Stimulated activated CD8-positive, alpha-beta memory T cell treated with anti-CD3 and anti-CD28 coated beads, Interleukin-4, amount 100 ng/mL, for 1 hour (primary cell): ENCODE data around the gene FSTL5.

Experiments
- DNase-seq, 2 donors: peaks; one replicate each; pipeline ENCODE4 v3.0.0-alpha.2; 2020; ENCODE audit warnings: low read depth in 2 of 2, low spot score in 1 of 2

Gene FSTL5

DNA sequence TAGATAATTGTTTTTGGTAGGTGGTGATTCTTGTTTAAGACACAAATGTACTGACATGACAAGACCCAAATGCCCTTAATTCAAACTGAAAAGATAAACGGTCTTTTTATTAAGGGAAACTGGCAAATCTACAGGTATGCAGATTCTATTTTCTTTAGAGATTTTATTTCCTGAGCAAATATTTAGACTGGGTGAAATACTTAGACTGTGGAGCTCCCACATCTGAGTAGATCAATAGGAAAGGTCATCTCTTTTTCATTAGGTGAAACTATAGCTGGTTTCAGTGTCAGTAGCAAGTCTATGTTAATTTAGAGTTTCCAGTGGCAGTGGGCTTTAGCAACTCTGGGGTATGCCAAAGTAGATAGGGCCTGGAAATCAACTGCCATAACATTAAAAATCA lies 446.7 kb downstream of the FSTL5 start:
- no peak for DNase-seq

DNA sequence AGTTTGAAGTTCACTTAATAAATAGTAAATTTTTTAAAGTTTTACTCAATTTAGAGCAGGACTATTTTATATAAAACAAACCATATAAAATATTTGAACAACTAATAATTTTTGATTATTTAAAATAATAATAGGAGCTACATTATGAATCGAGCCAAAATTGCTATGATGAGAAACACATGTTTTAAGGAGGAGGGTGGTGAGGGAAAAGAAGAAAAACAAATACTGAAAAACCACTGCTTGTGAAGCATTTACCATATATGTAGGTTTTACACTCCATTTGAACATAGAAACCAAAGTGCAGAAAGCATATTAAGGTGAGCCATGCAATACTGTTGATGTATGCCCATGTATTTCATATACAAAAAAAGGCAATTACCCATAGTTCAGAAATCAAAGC lies 448.9 kb downstream of the FSTL5 start:
- no peak for DNase-seq

DNA sequence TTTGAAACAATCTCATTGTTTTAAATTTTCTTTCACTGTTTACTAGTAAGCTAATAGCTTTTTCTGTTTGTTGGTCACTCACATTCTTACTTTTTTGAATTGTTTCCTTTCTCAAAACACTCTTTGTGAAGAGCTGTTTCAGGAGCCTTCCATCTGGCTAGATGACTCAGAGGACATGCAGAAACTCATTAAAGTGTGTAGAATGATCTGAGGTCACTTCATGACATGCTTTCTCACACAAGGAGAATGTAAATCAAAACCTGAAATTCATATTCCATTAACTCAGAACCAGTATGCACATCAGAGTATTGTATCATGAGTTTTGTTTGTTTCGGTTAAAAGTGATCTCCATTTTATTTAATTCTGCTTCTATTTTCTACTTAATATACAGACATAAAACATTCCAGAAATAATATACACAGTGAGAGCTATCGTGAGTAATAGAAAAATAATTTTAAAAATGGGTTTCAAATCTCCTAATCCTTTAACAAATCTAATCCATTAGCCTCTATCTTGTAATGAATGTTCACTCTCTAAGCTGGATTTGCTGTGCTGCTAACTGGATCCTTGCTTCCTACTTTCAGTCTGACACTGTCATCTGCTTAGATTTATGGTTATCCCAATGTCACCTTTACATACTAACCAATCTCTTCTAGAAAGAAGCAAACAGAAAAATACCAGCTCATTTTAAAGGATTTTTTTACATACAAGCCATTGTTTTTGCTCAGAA lies 449.6 kb downstream of the FSTL5 start:
- DNase-seq = no peak

DNA sequence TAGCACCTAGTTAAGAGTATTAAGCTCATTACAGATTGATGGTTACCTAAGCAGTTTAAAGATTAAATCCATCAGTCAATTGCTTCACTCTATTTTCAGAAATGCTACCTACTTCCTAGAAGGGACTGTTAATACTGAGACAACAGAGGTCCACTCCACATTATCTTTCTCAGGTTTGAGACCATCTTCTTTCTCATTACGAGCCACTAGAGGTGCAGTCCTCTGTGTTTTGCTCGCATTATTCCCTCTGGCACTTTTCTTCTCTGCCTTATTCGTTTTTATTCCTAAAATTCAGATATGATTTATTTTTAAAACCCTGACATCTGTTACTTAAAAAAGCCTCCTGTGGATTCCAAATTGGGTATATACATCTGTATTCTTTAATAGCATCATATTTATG lies 459.1 kb downstream of the FSTL5 start:
- DNase-seq = no peak

DNA sequence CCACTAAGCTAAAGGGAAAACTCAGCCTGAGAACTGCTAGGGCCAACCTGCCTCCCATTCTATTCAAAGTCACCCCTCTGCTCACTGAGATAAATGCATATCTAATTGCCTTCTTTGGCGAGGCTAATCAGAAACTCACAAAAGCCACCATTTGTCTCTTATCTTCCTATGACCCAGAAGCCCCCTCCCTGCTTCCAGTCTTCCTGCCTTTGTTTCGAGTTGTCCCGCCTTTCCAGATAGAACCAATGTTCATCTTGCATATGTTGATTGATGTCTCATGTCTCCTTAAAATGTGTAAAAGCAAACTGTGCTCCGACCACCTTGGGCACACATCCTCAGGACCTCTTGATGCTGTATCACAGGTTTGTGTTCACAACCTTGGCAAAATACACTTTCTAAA lies 459.8 kb downstream of the FSTL5 start:
- no peak for DNase-seq

DNA sequence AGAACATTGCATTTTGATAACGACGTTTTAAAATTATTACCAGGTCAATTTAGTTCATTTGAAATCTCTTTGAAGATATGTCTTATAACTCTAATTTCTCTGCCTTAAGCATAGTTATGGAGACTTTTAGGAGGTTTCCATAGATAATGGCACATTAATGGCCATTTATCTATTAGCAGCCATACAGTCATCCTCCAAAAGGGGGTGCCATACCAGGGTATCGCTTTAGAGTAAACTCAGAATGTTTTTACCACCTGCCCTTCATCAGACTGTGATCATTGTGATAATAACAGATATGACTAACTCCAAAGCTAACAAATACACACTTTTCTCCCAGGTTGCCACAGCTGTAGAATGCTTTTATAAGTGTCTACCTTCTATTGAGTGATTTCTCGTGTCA lies 461.5 kb downstream of the FSTL5 start:
- DNase-seq = no peak

DNA sequence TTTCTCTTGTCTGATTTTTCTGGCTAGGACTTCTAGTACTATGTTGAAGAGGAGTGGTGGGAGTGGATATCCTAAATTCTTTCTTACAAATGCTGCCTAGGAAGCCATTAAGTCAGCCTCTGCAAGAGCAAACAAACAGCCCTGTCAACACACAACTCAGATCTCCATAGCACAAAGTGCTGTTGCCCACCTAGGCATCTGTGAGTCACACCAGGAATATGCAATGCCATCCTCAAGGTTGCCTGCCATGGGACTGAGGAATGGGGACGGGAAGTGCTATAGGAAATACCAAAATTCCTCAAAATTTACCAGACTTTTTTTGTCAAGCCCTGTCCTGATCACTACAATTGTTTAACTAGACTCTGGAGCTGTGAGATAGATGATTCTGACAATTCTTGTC lies 466.9 kb downstream of the FSTL5 start:
- no peak for DNase-seq

DNA sequence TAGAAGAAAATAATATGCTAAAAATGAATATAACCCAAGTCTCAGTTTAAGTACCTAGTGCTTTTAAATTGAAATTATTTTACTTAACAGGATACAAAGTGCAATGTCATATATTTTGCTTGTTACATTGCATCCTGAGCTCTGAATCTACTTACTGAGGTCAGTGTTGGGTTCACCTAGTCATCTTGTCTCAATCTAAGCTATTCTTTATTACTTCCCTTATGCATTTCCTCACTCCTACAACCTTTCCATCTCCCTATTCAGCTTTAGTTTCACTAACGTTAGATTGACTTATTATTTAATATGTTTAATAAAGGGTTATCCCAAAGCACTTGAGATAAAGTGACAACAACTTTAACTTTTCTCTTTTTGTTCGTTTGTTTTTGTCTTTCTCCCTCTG lies 483.7 kb downstream of the FSTL5 start:
- no peak for DNase-seq

DNA sequence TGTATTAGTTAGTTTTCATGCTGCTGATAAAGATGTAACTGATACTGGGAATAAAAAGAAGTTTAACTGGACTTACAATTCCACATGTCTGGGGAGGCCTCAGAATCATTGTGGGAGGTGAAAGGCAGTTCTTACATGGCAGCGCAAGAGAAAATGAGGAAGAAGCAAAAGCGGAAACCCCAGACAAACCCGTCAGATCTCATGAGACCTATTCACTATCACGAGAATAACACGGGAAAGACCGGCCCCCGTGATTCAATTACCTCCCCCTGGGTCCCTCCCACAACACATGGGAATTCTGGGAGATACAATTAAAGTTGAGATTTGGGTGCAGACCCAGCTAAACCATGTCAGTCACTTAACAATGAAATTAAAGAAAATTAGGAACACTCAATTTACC lies 499.1 kb downstream of the FSTL5 start:
- no peak for DNase-seq

DNA sequence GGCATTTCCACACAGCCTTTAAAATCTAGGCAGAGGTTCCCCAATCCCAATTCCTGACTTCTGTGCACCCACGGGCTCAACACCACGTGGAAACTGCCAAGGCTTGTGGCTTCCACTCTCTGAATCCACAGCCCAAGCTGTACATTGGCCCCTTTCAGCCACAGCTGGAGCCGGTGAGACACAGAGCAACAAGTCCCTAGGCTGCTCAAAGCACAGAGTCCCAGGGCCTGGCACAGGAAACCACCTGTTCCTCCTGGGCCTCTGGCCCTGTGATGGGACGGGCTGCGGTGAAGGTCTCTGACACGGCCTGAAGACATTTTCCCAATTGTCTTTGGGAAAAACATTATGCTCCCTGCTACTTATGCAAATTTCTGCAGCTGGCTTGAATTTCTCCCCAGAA lies 500.0 kb downstream of the FSTL5 start:
- DNase-seq = no peak

DNA sequence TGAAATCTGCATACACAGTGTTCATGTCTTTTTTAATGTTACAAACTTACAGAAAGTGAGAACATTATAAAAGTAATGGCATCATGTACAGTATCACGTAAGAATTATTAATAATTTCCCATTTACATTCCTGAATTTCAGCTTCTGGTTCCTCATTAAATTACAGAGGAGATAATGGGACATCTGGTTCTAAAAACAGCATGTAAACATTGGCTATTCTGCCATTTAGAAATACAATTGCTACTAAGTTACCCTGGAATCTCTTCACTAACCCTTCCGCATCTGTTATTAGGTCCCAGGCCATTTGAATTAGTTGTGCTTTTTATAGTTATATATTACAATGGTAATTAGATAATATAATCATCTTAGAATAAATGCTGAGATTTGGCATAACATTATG lies 505.1 kb downstream of the FSTL5 start:
- no peak for DNase-seq

DNA sequence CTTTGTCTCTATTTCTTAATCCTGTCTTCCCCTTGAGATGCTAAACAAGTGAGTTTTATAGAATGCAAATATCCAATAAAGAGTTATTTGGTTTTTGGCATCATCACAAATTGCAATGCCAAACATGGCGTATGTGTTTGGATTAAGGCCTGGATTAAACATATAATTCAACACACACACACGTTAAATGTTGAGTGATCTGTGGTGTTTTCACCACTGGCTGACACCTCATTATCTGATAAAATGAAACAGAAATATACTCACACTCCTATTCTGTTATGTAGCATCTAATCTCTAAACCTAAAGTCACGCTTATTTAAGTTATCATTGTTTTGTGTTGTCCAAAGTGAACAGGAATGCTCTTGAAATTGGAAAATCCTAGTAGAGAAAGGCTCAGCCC lies 506.2 kb downstream of the FSTL5 start:
- DNase-seq = no peak

DNA sequence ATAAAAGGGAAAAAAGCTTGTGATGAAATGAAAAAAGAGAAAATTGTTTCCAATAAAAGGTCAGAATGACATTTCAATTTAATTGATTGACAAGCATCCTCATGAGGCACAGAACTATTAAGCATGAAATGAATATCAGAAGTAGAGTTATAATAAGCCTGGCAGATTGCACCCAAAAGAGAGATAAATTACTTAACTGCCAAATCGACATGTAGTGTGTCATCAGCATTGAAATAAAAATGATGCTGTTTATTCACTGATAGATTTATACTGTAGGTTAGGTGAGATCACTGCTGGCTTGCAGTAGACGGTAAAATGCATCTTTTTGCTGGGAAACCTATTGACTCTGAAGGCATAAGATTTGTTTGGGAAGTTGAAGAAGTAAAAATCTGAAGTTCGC lies 507.2 kb downstream of the FSTL5 start:
- DNase-seq = no peak

DNA sequence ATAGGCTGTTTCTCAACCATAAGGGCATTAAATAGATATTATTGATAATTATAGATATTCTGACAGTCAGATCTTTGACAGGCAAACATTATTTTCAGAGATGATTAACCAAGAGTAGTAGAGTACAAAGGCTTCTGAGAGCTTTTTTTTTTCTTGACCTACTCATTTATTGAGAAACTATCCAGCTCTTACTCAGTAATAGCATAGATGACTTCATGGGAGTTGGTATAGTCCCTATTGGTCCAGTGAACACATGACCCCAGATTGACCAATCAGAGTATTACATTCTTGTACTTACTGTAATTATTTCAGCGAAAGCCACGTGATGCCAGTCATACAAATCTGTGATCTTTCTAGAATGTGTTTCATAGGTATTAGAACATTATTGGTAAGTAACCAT lies 508.7 kb downstream of the FSTL5 start:
- DNase-seq = no peak

DNA sequence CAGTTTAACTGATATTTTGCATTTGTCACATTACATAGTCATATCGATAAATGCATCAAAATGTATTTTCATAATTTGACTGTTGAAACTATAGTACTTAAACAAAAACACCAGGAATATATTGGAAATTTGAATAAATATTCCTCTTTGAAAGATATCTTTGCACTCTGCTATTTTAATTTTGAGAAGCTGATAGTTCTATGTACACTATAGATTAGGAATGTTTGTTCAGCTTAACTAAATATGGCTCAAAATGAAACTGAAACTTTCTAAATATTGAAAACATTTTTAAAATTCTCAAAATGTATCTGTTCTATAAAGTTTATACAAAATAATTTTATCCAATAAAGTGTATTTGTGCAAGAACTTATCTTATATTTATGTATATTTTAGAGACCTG lies 510.1 kb downstream of the FSTL5 start:
- no peak for DNase-seq

DNA sequence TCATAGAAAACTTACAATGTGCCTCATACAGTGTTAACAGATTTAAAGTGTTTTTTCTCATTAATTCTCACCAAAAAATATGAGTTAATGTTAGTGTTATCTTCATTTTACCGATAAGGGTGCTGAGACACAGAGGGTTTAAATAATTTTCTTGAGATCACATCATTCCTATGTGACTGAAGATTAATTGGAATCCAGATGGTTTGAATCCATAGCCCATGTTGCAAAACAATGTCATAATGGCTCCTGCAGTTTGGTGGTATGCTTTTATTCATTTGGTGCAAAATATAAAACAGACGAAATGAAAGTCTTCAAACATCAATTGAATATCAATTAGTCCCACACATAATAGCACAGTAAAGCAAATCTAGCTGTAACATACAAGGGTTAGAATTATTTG lies 512.2 kb downstream of the FSTL5 start:
- no peak for DNase-seq

DNA sequence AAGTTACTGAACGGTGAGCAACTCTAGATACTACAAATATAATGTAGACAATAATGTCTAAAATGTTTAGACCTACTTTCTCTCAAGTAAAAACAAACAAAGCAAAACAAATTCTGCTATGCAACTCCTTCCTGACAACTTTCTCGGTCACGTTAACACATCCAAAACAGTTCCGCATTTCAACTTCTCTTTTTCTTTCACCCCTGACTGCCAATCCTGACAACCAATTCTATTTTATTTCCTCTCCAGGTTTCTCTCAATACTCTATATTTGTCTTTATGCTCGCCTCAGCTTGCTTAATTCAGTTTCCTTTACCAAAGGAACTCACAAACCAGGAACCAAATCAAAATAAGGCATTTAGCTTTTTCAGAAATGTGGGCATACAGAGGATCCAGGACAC lies 513.0 kb downstream of the FSTL5 start:
- DNase-seq = no peak

DNA sequence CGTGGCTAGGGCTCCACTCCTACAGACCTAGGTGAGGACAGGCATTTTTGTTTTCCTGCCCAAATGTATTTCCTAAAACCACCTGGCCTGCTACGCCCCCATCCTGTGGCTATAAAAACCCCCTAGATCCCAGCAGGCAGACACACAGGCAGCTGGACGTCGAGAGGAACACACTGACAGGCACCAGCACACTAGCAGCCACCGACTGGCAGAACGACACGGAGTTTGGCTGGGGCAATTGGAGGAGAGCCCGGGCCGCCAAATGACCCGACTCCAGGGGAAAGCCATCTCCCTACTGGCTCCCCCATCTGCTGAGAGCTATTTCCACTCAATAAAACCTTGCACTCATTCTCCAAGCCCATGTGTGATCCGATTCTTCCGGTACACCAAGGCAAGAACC lies 516.0 kb downstream of the FSTL5 start:
- DNase-seq = no peak

DNA sequence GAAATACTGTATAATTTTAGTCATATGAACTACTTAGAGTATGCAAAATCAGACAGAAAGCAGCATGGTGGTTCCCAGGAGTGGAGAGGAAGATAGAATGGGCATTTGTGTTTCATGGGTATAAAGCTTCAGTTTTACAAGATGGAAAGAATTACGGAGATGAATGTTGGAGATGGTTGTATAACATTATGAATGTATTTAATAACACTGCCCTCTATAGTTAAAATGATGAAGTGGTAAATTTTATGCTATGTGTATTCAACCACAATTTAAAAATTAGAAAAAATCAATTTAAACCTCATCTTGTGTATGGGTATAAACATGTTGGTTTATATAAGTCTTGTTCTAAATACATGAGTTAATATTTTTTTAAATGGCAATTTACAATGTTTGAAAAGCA lies 521.1 kb downstream of the FSTL5 start:
- no peak for DNase-seq

DNA sequence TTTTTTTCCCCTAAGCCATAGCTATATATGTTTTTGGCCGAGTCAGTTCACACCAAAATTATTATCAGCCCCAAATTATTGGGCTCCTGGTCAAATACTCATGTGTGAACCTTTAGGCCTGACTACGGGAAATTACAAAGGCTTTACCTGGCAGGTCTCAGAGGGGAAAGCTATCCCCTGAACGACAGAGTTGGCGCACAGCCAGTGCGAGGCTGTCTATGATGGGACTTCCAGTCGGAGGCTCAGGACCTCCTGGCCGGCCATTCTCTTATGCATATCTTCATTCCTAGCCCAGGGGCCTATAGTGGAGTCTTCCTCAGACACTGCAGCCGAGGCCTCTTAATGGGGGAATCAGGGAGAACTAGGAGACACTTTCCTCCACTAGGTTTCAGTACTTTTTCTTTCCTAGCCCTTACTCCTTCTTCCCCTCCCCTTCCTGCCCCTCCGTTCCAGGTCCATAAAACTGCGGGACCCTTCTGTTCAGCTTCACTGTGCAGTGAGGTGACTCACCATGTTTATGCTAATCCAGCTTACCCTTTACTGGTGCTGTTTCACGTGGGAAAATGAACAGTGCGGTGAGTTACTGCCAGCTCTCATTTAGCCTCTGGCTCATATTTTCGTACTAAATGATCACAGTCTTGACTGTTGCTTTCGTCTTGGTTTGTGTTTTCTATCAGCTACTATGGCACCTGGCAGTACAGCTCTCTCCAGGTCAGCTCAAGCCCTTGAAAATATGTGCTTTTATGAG lies 533.9 kb downstream of the FSTL5 start:
- DNase-seq = no peak

DNA sequence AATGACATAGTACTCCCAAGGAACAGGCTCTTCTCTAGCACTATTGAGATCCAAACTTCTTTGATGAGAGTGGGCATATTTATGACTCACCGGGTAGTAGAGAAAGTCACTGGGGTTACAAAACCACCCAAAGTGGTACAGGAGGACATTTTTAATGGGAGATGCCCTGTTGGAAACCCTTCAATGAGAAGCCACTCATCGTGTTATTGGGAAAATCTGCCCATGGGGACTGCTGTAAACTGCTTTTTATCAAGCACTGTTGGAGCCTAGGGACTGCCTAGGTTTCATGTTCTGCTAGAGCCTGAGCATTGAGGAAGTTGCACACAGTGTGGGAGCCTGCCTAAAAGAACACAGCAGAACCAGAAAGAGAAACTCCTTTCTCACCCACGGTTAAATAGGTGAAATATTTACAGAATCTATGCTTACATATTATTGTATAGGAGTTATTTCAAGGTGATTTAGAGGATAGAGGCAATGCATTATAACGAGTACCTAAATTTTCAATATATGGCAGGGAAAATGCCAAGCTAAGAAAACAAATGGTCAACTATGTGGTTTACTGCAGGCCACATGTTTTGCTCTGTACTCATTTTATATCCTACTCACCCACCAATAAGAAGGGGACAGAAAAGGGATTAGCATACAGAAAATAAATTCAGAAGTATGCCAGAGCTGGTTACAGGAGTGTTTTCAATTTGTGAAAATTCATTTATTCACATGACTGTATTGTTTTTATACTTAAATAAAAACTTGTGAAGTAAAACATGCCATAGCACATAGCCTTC lies 559.1 kb downstream of the FSTL5 start:
- DNase-seq = no peak

DNA sequence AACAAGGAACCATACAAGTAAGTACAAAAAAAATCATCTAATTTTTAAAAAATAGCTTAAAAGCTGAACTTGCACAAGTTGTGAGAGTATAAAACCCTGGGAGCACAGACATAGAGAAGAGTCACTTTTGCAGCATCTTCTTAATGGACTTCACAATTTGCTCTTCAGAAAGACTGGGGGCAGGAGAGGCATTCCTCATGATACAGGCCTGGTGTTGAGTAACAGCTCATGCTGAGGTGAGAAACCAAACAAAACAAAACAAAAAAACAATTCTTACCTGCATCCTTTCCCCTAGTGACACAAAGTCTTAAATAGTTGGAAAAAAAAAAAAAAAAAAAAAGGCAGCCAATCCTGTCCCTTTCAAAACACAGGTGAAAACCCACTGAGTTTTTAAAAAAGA lies 562.8 kb downstream of the FSTL5 start:
- no peak for DNase-seq
